Right lobe of liver (tissue), 6 donors: Measurements from ENCODE around the gene TRNAU1AP. TPM values are rescaled to one million over a fixed set of nuclear protein-coding genes. Genes with fewer than 3 reads are reported as not detected.
"Not testable (repeated sequence)": the region's sequence is repeated elsewhere in the genome, so short reads cannot be mapped to it uniquely, and the experiment has no call there.

Source experiments
- ATAC-seq, 4 donors: fragments of 200-7000 bp; cut with Tn5 transposase; one replicate each; pipeline ENCODE4 v1.9.1; 2020; ENCODE audit warnings: mild to moderate bottlenecking in 4 of 4, moderate library complexity in 4 of 4
- DNase-seq, 3 donors: peaks; one replicate each; pipeline ENCODE4 v3.0.0-alpha.2; 2020
- H3K27ac ChIP-seq, 3 donors: fragments of 200-600 bp; one replicate each; pipeline ENCODE4 v1.8.0; 2022
- H3K27me3 ChIP-seq, 2 donors: fragments of 200-600 bp; one replicate each; pipeline ENCODE4 v1.8.0; 2022
- H3K36me3 ChIP-seq, 4 donors: fragments of 200-600 bp; sonication (generic) in 1 of 4; one replicate each; pipeline versions ENCODE4 v1.5.1 to v1.8.0; 2017 to 2022; ENCODE audit warnings: control low read depth in 1 of 4
- H3K4me1 ChIP-seq, 4 donors: fragments of 200-600 bp; sonication (generic) in 1 of 4; one replicate each; pipeline versions ENCODE4 v1.5.1 to v1.8.0; 2017 to 2022; ENCODE audit warnings: control low read depth in 1 of 4
- H3K4me3 ChIP-seq, 3 donors: fragments of 200-600 bp; one replicate each; pipeline ENCODE4 v1.8.0; 2022
- H3K9me3 ChIP-seq, 4 donors: fragments of 200-600 bp; sonication (generic) in 1 of 4; one replicate each; pipeline versions ENCODE4 v1.5.1 to v1.8.0; 2017 to 2022; ENCODE audit warnings: control low read depth in 1 of 4
- POLR2A ChIP-seq: fragments of 450-650 bp; IDR thresholded peaks from one replicate; pipeline ENCODE4 v1.6.1; 2017; ENCODE audit warnings: antibody characterized with exemption, mild to moderate bottlenecking
- WGBS: methylation state at CpG from one replicate; pipeline ENCODE4 v1.1.6; 2018; ENCODE audit warnings: low coverage, low lambda C conversion rate; ENCODE audit not compliant: insufficient coverage; ENCODE audit errors: missing lambda C conversion rate; 5-methylcytosine and 5-hydroxymethylcytosine counted together
- intact Hi-C, 2 donors: fragments of 100-400 bp; cut with DNase I; formaldehyde crosslinking; loops; one replicate each; pipeline versions ENCODE4 v1.11.2 to v1.14.1; 2022
- total RNA-seq, 6 experiments: library from RNA; depleted of rRNA in 2 of 6; stranded (reverse); fragments of >200 nt in 2 of 6; fragmentation: NEBNext Ultra II Directional in 3 of 6; extraction: Animal tissue kit (Norgen Biotek cat#: 25700) in 3 of 6; gene quantifications; one replicate each; pipeline versions ENCODE4 v1.1.0 to v1.2.4, GENCODE V29; 2016 to 2023
- TF ChIP-seq, protein P1 (sequence below), 4 donors: fragments of 200-600 bp in 3 of 4; fragments of 450-650 bp in 1 of 4; IDR thresholded peaks; one replicate each; pipeline versions ENCODE4 v1.5.1 to v1.8.0; 2016 to 2022; ENCODE audit warnings: antibody characterized with exemption in 4 of 4, mild to moderate bottlenecking in 2 of 4
- donor health status: DM: no; HTN: yes; CAD: no.
- donor health status: DM: no; HTN: no; CAD: no.
- donor health status: DM: no; HTN: no; CAD: no.
- donor health status: DM: no; HTN: yes; CAD: no.
- donor health status: DM: no; HTN: yes; CAD: no.

Gene TRNAU1AP
- total RNA-seq, 6 experiments from 2014 or later: 5.2 to 14.8 (median 7.3) TPM

DNA sequence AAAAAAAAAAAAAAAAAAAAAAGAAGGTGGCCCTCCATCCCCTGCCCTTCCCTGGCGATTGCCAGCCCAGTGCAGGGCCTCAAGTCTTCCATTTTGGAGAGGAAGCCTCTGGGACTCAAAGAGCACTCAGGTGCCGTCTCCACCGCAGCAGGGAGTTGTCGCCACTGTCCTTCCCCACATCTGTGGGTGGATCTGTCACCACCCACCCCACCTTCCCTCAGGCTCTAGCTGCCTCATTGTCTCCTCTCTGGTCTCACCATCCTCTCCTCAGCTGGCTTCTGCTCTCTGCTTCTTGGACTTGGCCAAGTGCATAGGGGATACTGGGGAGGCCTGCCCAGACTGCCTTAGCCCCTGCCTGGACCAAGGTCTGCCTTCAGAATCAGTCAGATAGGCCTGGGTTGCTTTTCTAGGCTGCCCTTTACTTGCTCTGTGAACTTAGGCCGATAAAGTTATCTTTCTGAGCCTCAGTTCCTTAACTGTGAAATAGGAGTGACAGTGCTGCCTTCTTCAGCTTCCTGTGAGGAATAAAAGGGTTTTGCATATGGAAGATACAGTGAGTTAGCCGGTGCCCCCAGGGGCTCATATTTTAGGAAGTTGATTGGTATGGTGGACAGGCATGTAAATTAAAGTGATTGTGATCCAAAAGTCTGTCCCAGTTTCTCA lies 31.3 kb upstream of the TRNAU1AP start:
- no peaks in the 10 kb centered on the region for H3K9me3 ChIP-seq
- H3K27ac ChIP-seq: no peak overlapping the region
- no peak for TF ChIP-seq POLR2A
- TF ChIP-seq, protein P1, sequence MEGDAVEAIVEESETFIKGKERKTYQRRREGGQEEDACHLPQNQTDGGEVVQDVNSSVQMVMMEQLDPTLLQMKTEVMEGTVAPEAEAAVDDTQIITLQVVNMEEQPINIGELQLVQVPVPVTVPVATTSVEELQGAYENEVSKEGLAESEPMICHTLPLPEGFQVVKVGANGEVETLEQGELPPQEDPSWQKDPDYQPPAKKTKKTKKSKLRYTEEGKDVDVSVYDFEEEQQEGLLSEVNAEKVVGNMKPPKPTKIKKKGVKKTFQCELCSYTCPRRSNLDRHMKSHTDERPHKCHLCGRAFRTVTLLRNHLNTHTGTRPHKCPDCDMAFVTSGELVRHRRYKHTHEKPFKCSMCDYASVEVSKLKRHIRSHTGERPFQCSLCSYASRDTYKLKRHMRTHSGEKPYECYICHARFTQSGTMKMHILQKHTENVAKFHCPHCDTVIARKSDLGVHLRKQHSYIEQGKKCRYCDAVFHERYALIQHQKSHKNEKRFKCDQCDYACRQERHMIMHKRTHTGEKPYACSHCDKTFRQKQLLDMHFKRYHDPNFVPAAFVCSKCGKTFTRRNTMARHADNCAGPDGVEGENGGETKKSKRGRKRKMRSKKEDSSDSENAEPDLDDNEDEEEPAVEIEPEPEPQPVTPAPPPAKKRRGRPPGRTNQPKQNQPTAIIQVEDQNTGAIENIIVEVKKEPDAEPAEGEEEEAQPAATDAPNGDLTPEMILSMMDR (IDR thresholded peaks at IDR 0.05): no peak
- no peaks in the 10 kb centered on the region for H3K27me3 ChIP-seq
- peaks cover 0 to 5% (median 2%) of the 10 kb centered on the region in 4 donors for H3K4me1 ChIP-seq
- no peaks in the 10 kb centered on the region for H3K36me3 ChIP-seq
- intact Hi-C loops: loop anchor here in 1 of 2 donors (5.0 kb wide), 1 partner anchor 81 kb away; no protein-coding TSS in a partner anchor
- H3K4me3 ChIP-seq: no peak overlapping the region
- 84% methylated on average over 5 of the region's 6 CpGs for WGBS
- DNase-seq (no peak), ATAC-seq (no peak)

DNA sequence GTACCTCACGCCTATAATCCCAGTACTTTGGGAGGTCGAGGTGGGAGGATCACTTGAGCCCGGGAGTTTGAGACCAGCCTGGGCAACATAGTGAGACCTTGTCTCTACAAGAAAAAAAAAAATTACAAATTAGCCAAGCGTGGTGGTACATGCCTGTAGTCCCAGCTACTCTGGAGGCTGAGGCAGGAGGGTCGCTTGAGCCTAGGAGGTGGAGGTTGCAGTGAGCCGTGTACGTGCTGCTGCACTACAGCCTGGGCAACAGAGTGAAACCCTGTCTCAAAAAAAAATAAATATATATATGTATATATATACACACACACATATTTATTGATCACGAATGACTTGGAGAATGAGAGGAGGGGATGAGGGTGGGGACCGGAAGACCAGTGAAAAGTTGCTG lies 30.3 kb upstream of the TRNAU1AP start:
- DNase-seq, H3K27me3 ChIP-seq, H3K4me1 ChIP-seq, H3K27ac ChIP-seq, H3K36me3 ChIP-seq, H3K9me3 ChIP-seq, H3K4me3 ChIP-seq, ATAC-seq: not testable (repeated sequence)
- intact Hi-C loops: loop anchor here in 1 of 2 donors (5.0 kb wide), 1 partner anchor 80 kb away; no protein-coding TSS in a partner anchor
- 82% methylated on average over 3 of the region's 9 CpGs for WGBS

DNA sequence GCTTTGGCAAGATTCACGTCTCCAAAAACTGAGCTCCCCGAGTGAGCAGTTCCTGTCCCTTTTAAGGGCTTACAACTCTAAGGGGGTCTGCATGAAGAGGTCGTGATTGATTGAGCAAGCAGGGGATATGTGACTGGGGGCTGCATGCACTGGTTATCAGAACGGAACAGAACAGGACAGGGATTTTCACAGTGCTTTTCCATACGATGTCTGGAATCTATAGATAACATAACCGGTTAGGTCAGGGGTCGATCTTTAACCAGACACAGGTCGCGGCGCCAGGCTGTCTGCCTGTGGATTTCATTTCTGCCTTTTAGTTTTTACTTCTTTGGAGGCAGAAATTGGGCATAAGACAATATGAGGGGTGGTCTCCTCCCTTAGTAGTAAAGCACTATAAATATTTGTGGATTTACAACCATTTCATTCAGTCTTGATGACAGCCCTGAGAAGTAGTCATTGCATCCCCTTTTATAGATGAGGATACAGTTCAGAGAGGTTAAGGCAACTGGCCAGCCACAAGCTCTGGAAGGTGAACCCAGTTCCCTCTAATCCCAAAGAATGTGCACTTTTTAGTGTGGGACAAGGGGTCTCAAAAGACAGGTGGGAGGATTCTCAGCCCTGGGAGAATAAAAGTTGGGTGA lies 27.8 kb upstream of the TRNAU1AP start:
- H3K4me1 ChIP-seq, intact Hi-C loops, ATAC-seq, H3K36me3 ChIP-seq, H3K4me3 ChIP-seq, DNase-seq, H3K27ac ChIP-seq, H3K9me3 ChIP-seq, H3K27me3 ChIP-seq: not testable (repeated sequence)
- WGBS: 90% methylated on average over 6 of the region's 10 CpGs

DNA sequence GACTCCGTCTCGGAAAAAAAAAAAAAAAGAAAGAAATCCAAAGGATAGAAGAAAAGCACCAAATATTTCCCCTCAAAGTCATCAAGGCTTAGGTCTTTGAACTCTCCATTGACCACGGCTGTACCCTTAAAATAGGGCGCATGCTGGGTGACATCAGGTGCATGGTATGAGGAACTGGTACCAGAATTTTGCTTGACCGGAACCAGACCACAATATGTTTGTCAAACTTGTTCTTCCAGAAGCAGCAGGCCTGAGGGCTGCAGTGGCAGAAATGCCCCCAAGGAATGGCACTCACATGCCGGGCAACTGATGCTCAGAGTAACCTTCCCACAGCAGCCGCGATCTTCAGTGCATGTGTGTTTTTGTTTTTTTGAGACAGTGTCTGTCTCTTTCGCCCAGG lies 26.0 kb upstream of the TRNAU1AP start:
- WGBS: 85% methylated on average over 9 of the region's 9 CpGs
- TF ChIP-seq, protein P1 (IDR thresholded peaks at IDR 0.05): no peak
- TF ChIP-seq POLR2A: no peak
- Histone ChIP-seq H3K9me3 (no peaks in the 10 kb centered on the region), H3K27ac (no peak overlapping the region), H3K27me3 (no peaks in the 10 kb centered on the region), H3K36me3 (no peaks in the 10 kb centered on the region), H3K4me3 (no peak overlapping the region), H3K4me1 (no peaks in the 10 kb centered on the region)
- ATAC-seq: peak in 1 of 4 donors; percentile 50
- DNase-seq: no peak
- intact Hi-C loops: no loop called here

DNA sequence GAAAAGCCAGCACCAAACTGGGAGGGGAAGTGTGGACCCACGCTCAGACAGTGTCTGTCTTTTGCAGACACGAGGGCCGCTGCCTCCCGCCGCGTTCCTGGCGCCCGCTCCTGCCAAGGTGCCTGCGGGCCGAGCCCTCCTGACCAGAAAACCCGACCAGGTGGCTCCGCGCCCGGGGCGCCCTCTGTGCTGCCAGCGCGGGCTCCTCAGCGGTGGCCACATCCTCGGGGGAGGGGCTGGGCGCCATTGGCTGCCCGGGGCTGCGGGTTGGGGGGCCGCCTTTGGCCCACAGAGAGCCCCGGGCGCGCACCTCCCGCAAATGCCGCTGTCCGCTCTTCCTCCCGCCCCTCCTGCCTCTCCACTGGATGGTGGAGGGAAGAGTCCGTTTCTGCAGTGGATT lies 22.4 kb upstream of the TRNAU1AP start:
- no peaks in the 10 kb centered on the region for H3K9me3 ChIP-seq
- H3K27ac ChIP-seq: no peak overlapping the region
- ATAC-seq (no peak), DNase-seq (no peak)
- WGBS: 83% methylated on average over 2 of the region's 31 CpGs
- peaks cover 0 to under 1% (median 0%) of the 10 kb centered on the region in 4 donors for H3K36me3 ChIP-seq
- no peaks in the 10 kb centered on the region for H3K27me3 ChIP-seq
- no peak for TF ChIP-seq POLR2A
- H3K4me3 ChIP-seq: no peak overlapping the region
- intact Hi-C loops: no loop called here
- no peaks in the 10 kb centered on the region for H3K4me1 ChIP-seq

DNA sequence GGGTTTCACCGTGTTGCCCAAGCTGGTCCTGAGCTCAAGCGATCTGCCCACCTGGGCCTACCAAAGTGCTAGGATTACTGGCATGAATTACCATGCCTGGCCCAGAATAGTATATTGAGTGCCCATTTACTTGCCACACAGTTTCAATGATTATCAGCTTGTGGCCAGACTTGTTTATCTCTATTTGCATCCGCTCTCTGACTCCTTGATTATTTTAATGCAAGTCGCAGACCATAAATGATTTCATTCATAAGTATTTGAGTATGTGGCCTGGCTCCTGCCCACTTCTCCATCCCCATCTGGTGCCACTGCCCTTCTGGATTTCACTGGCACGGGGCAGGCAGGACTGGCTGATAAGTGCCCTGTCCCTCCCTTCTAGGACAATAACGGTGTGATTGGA lies 18.2 kb upstream of the TRNAU1AP start:
- Histone ChIP-seq H3K27me3 (no peaks in the 10 kb centered on the region), H3K4me1 (no peaks in the 10 kb centered on the region), H3K36me3 (peaks cover 0 to 15% (median 0%) of the 10 kb centered on the region in 4 donors), H3K4me3 (no peak overlapping the region), H3K27ac (no peak overlapping the region), H3K9me3 (no peaks in the 10 kb centered on the region)
- intact Hi-C loops: no loop called here
- no peak for TF ChIP-seq POLR2A
- TF ChIP-seq, protein P1 (IDR thresholded peaks at IDR 0.05): no peak
- DNase-seq (no peak), ATAC-seq (no peak)
- WGBS: 100% methylated on average over 6 of the region's 6 CpGs
